Thoracic aorta (tissue), 2 donors: ENCODE measurements around the gene KIF26B. TPM values are rescaled to one million over a fixed set of nuclear protein-coding genes. Genes with fewer than 3 reads are reported as not detected.

ENCODE experiments used
- ATAC-seq: fragments of 150-250 bp; one replicate; pipeline ENCODE4 v1.8.0; 2017; ENCODE audit warnings: low read depth; ENCODE audit not compliant: insufficient number of reproducible peaks, low FRiP score
- DNase-seq: peaks from one replicate; pipeline ENCODE4 v3.0.0-alpha.2; 2020; ENCODE audit warnings: low spot score
- H3K27ac ChIP-seq, 2 donors: fragments of 200-600 bp; sonication (generic); 1 replicate in 1 of 2; 2 replicates in 1 of 2; pipeline ENCODE4 v1.5.1; 2016; ENCODE audit warnings: mild to moderate bottlenecking in 2 of 2, moderate library complexity in 2 of 2
- H3K27me3 ChIP-seq: fragments of 200-600 bp; sonication (generic); replicated peaks from 2 replicates; pipeline ENCODE4 v1.6.0; 2016; ENCODE audit warnings: mild to moderate bottlenecking; ENCODE audit not compliant: insufficient read depth
- H3K36me3 ChIP-seq: fragments of 200-600 bp; sonication (generic); one replicate; pipeline ENCODE4 v1.5.1; 2016
- H3K4me1 ChIP-seq, 2 donors: fragments of 200-600 bp; sonication (generic); 1 replicate in 1 of 2; 2 replicates in 1 of 2; pipeline versions ENCODE4 v1.5.1 to v1.6.0; 2016; ENCODE audit warnings: low read depth in 2 of 2, mild to moderate bottlenecking in 1 of 2; ENCODE audit not compliant: control insufficient read depth in 1 of 2
- H3K4me3 ChIP-seq: fragments of 200-600 bp; sonication (generic); 2 replicates; pipeline ENCODE4 v1.5.1; 2016; ENCODE audit warnings: mild to moderate bottlenecking
- H3K9me3 ChIP-seq: fragments of 200-600 bp; sonication (generic); 2 replicates; pipeline ENCODE4 v1.5.1; 2016
- total RNA-seq, 2 donors: library from RNA; depleted of rRNA; stranded (reverse); fragments of >200 nt; gene quantifications; one replicate each; pipeline versions ENCODE4 v1.1.0 to v1.2.3, GENCODE V29; 2016
- TF ChIP-seq, protein P1 (sequence below): fragments of 200-600 bp; sonication (generic); IDR thresholded peaks from one replicate; pipeline ENCODE4 v1.5.1; 2019; ENCODE audit warnings: antibody characterized with exemption

Gene KIF26B
- total RNA-seq, 2 donors from 2014 or later: 0.14 to 0.41 TPM

DNA sequence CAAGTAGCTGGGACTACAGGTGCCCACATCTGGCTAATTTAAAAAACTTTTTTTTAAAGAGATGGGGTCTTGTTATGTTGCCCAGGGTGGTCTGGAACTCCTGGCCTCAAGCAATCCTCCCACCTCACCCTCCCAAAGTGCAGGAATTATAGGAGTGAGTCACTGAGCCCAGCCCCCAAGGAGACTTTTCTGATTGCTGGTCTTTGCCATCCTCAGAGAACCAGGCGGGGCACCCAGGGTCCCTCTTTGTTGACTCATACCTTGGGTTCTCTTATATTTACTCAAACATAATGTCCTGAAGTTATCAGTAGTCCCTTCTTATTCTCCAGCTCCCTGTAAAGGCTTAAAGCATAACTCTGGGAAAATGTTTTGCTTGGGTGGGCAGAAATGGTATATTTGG is 51.1 kb downstream of the KIF26B start:
- H3K27ac ChIP-seq: no peak overlapping the region
- TF ChIP-seq, protein P1, sequence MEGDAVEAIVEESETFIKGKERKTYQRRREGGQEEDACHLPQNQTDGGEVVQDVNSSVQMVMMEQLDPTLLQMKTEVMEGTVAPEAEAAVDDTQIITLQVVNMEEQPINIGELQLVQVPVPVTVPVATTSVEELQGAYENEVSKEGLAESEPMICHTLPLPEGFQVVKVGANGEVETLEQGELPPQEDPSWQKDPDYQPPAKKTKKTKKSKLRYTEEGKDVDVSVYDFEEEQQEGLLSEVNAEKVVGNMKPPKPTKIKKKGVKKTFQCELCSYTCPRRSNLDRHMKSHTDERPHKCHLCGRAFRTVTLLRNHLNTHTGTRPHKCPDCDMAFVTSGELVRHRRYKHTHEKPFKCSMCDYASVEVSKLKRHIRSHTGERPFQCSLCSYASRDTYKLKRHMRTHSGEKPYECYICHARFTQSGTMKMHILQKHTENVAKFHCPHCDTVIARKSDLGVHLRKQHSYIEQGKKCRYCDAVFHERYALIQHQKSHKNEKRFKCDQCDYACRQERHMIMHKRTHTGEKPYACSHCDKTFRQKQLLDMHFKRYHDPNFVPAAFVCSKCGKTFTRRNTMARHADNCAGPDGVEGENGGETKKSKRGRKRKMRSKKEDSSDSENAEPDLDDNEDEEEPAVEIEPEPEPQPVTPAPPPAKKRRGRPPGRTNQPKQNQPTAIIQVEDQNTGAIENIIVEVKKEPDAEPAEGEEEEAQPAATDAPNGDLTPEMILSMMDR: no peak
- ATAC-seq (no peak), DNase-seq (no peak)
- H3K4me3 ChIP-seq: no peak overlapping the region
- no peaks in the 10 kb centered on the region for H3K4me1 ChIP-seq
- no peaks in the 10 kb centered on the region for H3K36me3 ChIP-seq
- H3K9me3 ChIP-seq: peaks cover 24% of the 10 kb centered on the region
- H3K27me3 ChIP-seq: no peaks in the 10 kb centered on the region

- no peak overlapping the region for H3K27ac ChIP-seq
- H3K9me3 ChIP-seq: peaks cover 24% of the 10 kb centered on the region
- DNase-seq (no peak), ATAC-seq (no peak)
- no peaks in the 10 kb centered on the region for H3K4me1 ChIP-seq
- H3K4me3 ChIP-seq: no peak overlapping the region
- H3K27me3 ChIP-seq: no peaks in the 10 kb centered on the region
- TF ChIP-seq, protein P1: no peak
- H3K36me3 ChIP-seq: no peaks in the 10 kb centered on the region
These were observed 52.4 kb downstream of the KIF26B start for GRCh38 chr1:245207056-245207638.

DNA sequence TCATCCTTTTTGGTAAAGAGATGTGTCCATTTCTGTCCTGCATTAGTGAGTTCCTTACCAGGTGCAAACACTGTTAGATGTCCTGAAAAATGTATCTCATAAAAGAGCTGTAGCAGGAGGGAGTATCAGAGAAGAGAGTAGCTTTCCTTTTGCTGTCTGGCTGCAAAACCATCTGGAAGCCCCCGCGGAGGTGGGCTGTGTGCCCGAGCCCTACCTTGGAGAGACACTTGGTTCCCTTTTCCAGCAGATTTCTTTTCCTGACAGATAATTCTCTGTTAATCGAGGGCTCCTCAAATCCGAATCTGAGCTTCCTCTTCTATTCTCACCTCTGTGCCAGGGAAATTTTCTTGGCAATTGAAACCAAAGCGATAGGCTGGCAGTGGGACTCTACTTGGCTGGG is 53.0 kb downstream of the KIF26B start:
- no peaks in the 10 kb centered on the region for H3K27me3 ChIP-seq
- H3K4me3 ChIP-seq: no peak overlapping the region
- no peak overlapping the region for H3K27ac ChIP-seq
- H3K9me3 ChIP-seq: peaks cover 24% of the 10 kb centered on the region
- no peaks in the 10 kb centered on the region for H3K4me1 ChIP-seq
- ATAC-seq (no peak), DNase-seq (no peak)
- no peaks in the 10 kb centered on the region for H3K36me3 ChIP-seq
- TF ChIP-seq, protein P1: no peak

DNA sequence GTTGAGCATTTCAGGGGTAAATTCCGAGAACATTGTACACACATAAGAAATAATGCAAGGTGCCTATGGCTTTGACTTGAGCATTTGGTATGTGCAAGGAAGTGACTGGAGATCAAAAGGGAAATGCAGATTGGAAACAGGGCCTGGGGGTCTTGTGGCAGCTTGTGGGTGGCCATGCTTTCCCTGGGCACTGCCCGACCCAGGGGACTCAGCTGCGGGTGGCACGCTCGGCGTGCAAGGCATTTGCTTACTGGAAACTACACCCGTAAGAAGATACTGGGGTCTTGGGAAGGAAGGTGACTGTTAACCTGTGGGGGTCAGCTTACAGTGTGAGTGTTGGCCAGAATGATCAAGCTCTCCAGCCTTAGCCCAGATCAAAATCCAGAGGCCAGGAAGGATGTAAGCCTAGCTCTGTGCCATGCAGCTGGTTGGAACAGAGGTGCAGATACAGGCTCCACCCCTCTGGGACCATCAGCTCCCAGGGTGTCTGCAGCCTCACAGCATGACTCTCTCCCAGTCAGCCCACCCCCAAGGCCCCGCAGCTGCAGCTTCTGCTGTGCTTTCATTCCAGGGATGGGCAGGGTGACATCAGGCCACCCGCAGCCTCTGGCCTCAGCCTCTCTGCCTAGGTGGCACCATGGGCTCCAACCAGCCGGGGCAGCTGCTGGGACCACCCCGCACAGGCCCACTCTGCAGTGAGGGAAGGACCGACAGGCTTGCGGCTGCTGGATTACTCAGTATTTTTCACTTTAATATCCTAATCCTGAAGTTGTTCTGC is 55.1 kb downstream of the KIF26B start:
- DNase-seq: no peak
- Histone ChIP-seq H3K36me3 (no peaks in the 10 kb centered on the region), H3K27me3 (no peaks in the 10 kb centered on the region), H3K9me3 (peaks cover 24% of the 10 kb centered on the region), H3K27ac (no peak overlapping the region), H3K4me3 (no peak overlapping the region), H3K4me1 (no peaks in the 10 kb centered on the region)
- ATAC-seq: no peak
- TF ChIP-seq, protein P1: no peak

- DNase-seq (no peak), ATAC-seq (no peak)
- no peaks in the 10 kb centered on the region for H3K27me3 ChIP-seq
- H3K4me1 ChIP-seq: no peaks in the 10 kb centered on the region
- H3K9me3 ChIP-seq: peaks cover 20% of the 10 kb centered on the region
- TF ChIP-seq, protein P1: no peak
- no peak overlapping the region for H3K4me3 ChIP-seq
- H3K36me3 ChIP-seq: no peaks in the 10 kb centered on the region
- no peak overlapping the region for H3K27ac ChIP-seq
These were observed 56.4 kb downstream of the KIF26B start for GRCh38 chr1:245211035-245211749.
